ENCODE data around the gene C21orf58.

- TF ChIP-seq POLR2AphosphoS5 (IDR thresholded peaks at IDR 0.05; ENCODE audit: borderline replicate concordance, low read depth, low read length) (no peak), EZH2 (IDR thresholded peaks at IDR 0.05) (no peak), FOXP2 (optimal IDR thresholded peaks at IDR 0.05; ENCODE audit: control extremely low read depth, extremely low read length, insufficient read depth) (no peak)
These were observed 25.6 kb upstream of the C21orf58 start for GRCh38 chr21:46349134-46349760.

Data from SK-N-MC (cell line).